ENCODE results near the gene MAGI1.

GRCh38 chr3:65894126-65894525, 144.6 kb downstream of the MAGI1 start:
- TF ChIP-seq, protein P1, sequence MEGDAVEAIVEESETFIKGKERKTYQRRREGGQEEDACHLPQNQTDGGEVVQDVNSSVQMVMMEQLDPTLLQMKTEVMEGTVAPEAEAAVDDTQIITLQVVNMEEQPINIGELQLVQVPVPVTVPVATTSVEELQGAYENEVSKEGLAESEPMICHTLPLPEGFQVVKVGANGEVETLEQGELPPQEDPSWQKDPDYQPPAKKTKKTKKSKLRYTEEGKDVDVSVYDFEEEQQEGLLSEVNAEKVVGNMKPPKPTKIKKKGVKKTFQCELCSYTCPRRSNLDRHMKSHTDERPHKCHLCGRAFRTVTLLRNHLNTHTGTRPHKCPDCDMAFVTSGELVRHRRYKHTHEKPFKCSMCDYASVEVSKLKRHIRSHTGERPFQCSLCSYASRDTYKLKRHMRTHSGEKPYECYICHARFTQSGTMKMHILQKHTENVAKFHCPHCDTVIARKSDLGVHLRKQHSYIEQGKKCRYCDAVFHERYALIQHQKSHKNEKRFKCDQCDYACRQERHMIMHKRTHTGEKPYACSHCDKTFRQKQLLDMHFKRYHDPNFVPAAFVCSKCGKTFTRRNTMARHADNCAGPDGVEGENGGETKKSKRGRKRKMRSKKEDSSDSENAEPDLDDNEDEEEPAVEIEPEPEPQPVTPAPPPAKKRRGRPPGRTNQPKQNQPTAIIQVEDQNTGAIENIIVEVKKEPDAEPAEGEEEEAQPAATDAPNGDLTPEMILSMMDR (IDR thresholded peaks at IDR 0.05), result no peak
- TF ChIP-seq POLR2A (IDR thresholded peaks at IDR 0.05), result no peak

Measured in uterus (tissue), 2 donors.